Transverse colon (tissue), 3 donors: ENCODE results near the gene RAB30.

Experiments used
- EP300 ChIP-seq: sonication (generic); formaldehyde crosslinking; IDR thresholded peaks from one replicate; pipeline ENCODE4 v1.6.1; 2017; ENCODE audit warnings: antibody characterized with exemption, low read depth
- TF ChIP-seq, protein P1 (sequence below), 5 experiments: fragments of 200-600 bp in 3 of 5; fragments of 450-650 bp in 2 of 5; sonication (generic) in 3 of 5; IDR thresholded peaks; 1 replicate in 2 of 5; 2 replicates in 3 of 5; pipeline ENCODE4 v1.5.1; 2016 to 2017; ENCODE audit warnings: antibody characterized with exemption in 5 of 5, inconsistent platforms in 3 of 5, mild to moderate bottlenecking in 2 of 5, moderate library complexity in 1 of 5

DNA sequence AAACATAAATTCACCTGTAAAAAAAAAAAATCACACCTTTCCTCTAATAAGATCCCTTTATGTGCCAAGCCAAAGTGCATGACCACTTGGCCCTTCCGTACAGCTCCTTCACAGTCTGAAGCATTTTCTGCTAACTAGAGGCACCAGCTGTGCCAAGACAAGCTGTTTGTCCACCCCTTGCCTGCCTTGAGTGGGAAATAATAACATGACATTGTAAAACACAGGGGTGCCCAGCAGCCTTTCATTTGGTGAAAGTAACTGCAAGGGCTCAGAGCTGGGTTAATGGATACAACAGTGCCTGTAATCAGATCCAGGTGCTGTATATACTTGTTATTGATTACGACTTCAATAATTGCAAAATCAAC, 110.9 kb downstream of the RAB30 start:
- TF ChIP-seq, protein P1, sequence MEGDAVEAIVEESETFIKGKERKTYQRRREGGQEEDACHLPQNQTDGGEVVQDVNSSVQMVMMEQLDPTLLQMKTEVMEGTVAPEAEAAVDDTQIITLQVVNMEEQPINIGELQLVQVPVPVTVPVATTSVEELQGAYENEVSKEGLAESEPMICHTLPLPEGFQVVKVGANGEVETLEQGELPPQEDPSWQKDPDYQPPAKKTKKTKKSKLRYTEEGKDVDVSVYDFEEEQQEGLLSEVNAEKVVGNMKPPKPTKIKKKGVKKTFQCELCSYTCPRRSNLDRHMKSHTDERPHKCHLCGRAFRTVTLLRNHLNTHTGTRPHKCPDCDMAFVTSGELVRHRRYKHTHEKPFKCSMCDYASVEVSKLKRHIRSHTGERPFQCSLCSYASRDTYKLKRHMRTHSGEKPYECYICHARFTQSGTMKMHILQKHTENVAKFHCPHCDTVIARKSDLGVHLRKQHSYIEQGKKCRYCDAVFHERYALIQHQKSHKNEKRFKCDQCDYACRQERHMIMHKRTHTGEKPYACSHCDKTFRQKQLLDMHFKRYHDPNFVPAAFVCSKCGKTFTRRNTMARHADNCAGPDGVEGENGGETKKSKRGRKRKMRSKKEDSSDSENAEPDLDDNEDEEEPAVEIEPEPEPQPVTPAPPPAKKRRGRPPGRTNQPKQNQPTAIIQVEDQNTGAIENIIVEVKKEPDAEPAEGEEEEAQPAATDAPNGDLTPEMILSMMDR (IDR thresholded peaks at IDR 0.05), result no peak
- TF ChIP-seq EP300, result no peak
